ENCODE data around the gene LGALS3.

The LGALS3 gene

GRCh38 chr14:55131370-55132137, 2.5 kb downstream of the LGALS3 start:
- no peak for DNase-seq

DNA sequence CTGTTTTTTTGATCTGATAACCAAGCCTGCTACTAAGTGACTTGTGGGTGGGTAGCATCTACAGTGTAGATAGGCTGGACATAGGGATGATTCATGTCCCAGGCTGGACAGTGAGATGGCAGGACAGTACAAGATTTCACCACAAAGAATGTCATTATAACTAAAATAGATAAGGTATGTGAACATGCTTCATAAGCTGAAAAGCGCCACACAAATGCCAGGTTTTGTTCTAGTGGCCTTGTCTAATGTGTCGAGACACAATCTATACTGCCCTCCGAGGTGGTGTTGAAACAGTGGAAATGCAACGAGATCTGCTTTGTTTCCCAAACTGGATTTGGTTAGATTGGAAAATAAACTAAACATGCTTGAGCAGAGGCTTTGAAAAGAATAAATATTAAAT, 4.4 kb downstream of the LGALS3 start:
- no peak for DNase-seq

DNA sequence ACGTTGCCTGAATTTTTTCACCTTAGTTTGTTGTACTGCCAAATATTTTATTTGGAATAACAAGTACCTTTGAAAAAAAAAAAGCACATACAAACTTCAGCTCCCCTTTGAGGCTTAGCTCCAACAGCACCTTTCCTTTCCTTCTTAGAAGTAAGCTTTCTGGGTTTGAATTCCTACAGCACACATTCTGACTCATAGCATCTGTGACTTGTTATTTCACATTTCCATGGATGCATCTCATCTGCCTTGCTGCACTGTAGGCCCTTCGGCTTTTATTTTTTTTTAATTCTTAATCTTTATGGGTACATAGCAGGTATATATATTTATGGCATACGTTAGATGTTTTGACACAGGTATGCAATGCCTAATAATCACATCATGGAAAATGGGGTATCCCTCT, 7.2 kb downstream of the LGALS3 start:
- no peak for DNase-seq

- DNase-seq: no peak
Observed at GRCh38 chr14:55136885-55137786, 8.1 kb downstream of the LGALS3 start.

DNA sequence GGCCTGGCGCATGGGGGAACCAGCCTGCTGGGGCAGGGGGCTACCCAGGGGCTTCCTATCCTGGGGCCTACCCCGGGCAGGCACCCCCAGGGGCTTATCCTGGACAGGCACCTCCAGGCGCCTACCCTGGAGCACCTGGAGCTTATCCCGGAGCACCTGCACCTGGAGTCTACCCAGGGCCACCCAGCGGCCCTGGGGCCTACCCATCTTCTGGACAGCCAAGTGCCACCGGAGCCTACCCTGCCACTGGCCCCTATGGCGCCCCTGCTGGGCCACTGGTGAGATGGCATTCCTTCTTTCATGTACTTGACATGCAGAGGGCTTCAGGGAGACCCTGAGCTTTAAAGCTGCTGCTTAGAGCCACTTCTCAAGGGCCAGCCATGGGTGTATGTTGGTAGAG, 9.0 kb downstream of the LGALS3 start:
- no peak for DNase-seq

GRCh38 chr14:55139141-55139540, 10.1 kb downstream of the LGALS3 start:
- no peak for DNase-seq

DNA sequence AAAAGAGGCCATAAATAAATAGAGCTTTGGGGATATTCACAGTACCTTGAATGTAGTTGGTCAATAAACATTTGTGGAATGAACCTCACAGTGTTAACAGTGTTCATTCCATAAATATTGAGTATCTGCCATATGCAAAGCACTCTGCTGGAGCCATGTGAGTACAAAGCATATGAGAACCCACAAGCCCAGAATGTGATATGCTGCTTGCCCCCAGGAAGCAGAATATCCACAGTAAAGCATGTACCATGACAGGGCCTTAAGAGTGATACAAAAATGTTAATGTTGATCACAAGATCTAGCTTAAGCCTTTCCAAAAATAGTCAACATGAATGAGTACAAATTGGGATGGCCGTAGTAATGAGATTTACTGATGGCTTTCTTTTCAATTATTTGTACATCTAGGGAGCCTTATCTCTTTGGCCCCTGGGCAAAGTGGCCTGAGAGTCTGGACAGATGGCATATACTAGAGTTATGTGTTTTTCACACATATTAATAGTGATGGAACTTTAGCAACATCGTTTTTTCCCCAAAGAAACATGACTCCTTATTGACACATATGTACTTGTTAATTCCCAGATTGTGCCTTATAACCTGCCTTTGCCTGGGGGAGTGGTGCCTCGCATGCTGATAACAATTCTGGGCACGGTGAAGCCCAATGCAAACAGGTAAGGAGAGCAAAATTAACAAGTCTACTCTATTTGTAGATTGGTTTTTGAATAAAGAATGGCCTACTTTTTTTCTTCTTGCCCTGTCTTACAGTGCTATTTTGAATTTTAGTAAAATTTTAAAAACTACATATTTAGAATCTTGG, 10.9 kb downstream of the LGALS3 start:
- no peak for DNase-seq

DNA sequence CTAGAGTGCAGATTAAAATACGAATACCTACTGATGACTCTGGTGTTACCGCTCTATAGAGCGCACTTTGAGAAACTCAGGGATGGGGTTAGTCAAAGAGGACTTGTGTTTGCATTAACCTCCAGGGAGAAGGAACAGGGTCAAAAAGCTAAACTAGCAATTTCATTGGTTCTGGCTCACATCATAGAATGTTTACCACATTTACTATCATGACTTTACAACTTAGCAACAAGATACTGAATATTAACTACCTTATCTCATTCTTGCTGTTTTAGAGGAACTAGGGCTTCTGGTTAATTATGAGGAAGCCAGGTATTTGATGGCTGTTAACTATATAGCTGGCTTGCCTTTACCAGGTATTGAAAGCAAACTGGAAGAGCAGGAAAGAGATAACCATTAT, 12.8 kb downstream of the LGALS3 start:
- no peak for DNase-seq

GRCh38 chr14:55142466-55142865, 13.4 kb downstream of the LGALS3 start:
- DNase-seq: no peak

DNA sequence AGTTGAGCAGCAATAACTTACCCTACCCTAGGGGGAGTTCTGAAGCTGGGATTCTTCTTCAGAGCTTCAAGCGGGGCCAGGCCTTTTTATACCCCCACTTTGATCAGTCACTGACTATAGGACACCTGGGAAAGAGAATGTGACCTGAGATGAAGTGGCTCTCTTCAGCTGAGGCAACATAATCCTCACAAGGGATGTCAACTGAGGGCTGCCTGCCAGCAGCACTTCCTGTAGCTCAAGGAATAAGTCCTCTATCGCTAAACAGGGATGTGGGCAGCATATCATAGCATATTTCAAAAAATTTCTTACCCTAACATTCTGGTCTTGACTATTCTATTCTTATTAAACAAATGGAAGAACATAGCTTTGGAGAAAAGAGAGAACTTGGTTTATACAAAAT, 17.4 kb downstream of the LGALS3 start:
- no peak for DNase-seq

DNA sequence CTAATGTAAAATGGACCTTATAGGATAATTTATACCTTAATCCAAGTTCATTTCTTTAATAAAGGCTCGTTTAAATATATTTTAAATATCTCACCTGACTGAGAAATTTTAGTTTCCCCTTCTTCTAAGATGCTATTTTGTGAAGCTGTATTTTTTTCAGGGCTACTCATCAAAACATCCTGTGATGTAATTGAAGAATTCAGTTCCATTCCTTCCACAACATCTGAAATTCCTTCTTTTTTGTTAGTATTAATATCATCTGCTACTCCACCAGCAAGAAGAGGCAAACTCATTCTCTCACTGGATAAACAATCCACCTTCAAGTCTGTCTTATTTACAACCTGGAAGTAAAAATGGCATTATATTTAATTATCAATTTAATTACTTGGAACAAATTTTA, 22.5 kb downstream of the LGALS3 start:
- no peak for DNase-seq

GRCh38 chr14:55152052-55152753, 23.2 kb downstream of the LGALS3 start:
- no peak for DNase-seq

DNA sequence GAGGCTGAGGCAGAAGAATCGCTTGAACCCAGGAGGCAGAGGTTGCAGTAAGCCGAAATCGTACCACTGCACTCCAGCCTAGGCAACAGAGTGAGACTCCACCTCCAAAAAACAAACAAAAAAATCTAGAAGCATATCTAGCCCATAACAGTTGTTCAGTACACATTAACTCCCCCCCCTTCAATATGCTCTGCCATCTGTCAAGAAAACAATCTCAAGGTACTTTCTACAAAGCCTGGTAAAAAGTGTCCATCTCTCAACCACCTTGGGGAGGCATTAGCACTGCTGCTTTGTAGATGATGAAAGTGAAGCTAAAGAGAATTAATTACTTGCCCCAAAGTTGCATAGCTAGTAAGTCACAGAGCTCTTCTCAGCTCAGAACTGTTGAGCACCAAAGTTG, 24.9 kb downstream of the LGALS3 start:
- DNase-seq: no peak

DNA sequence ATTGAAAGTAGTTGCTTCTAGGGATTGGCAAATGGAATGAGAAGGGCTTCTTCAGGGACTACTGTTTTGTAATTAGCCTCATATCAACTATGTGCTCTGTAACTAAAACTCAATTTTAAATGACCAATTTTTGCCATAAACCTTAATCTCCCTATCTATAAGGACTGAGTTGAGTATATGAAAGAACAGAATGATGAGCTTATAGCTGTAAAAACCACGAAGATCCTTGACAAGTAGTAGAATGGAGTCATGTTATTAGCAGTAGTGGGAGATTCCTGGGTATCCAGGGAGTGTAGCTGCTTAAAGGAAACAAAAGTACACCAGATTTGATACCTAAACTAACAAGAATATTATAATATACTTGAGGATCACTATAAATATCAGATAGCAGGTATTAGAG, 28.0 kb downstream of the LGALS3 start:
- DNase-seq: no peak

GRCh38 chr14:55158412-55158811, 29.4 kb downstream of the LGALS3 start:
- DNase-seq: no peak

DNA sequence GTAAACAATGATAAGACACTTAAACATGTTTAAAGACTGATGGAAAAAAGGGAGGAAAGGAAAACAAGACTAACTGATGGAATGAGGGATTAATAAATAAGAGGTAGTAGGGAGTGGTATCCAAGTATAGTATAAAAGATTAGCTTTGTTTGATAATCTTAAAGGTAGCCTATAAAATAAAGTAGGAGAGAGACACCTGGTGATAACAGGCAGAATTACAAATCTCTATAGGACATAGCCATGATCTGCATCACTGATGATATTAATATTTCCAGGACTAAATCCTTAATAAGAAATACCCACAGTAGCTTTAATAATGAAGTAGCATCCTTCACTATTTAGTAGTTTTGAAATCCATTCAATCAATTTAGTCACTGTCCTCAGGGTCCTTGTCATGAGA, 31.9 kb downstream of the LGALS3 start:
- DNase-seq: no peak

DNA sequence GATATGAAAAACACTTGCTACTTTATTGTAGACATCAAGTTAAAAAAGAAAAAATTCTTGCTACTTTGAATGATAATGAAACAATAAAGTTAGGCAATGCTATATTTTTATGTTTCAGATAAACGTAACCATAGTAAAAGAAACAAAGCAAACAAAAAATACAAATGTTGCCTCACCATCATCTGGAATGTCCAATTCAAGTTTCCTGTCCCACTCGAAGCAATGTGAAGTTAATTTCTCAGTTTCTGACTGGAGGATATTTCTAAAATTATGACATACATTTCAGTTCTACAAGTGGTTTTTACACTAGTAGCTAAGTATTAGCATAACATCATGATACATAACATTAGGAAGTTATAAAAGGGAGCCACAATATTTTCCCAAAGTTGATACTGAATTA, 41.5 kb downstream of the LGALS3 start:
- no peak for DNase-seq

DNA sequence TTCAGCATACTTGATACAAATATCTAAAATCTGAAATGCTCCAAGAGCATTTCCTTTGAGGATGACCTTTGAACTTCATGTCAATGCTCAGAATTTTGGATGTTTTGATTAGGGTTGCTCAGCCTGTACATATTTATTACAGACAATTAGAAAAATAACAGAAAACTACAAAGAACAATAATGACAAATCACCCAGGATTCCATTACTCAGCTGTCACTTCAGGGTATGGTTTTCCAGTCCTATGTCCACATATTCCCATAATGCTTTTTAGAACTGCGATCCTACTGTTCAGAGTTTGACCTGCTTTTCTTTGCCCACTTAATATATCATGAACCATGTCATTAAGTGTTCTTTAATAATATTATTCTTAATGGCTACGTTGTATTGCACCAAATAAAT, 51.0 kb downstream of the LGALS3 start:
- no peak for DNase-seq

- no peak for DNase-seq
Observed at GRCh38 chr14:55180434-55180833, 51.4 kb downstream of the LGALS3 start.

- DNase-seq: no peak
Observed at GRCh38 chr14:55188686-55189295, 59.7 kb downstream of the LGALS3 start.

GRCh38 chr14:55190906-55191202, 61.8 kb downstream of the LGALS3 start:
- no peak for DNase-seq
